ENCODE measurements around the gene COBL. TPM values are rescaled to one million over a fixed set of nuclear protein-coding genes. Genes with fewer than 3 reads are reported as not detected.

Gene COBL
- total and polyA plus RNA-seq, 2 of the 4 experiments (the other 2 are of a cell fraction): under 0.01 TPM; not detected in 1

DNA sequence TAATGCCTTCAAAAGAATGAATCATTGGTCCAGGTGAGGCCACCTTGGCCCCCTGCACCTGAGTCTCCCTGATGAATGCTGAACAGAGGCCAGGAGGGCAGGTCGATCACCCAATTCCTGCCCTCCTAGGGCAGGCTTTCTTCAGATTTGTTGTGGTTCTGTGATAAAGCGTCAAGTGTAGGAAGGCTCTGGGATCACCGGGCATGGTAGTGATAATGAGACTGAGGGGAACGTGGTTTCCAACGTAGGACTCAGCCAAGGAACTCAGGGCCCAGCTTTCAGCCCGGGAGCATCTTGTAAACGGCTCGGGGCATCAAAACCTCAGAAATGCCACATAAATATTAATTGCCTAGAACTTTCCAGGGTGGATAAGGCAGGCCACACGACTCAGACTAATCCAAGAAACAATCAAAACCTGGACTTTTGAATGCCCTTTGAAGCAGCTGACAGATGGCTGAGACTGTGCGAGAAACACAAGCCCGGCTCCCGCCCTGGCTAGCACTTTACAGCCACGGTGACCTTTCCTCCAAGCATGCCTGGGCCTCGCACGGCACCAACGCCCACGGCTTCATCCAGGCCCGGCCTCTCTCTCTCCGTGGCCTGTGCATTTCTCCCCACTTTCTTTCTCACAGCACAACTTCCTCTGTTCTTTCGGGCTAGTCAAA is 294.6 kb downstream of the COBL start:
- H2AK9ac ChIP-seq (replicated peaks; ENCODE audit: low read depth, low read length, poor library complexity): no peak overlapping the region
- intact Hi-C loops (cut with micrococcal nuclease): no loop called here
- no peak overlapping the region for H3K56ac ChIP-seq (ENCODE audit: extremely low read depth, insufficient read depth, low read length)
- peak; percentile 31 for DNase-seq
- H4K91ac ChIP-seq (ENCODE audit: insufficient read depth, low read depth, low read length): peak overlapping the region; percentile 32
- no peak overlapping the region for H4K8ac ChIP-seq (ENCODE audit: low read depth in 2 of 2, low read length in 2 of 2)
- no peak overlapping the region for H3K4me2 ChIP-seq (ENCODE audit: low read depth, low read length)
- in situ Hi-C loops (cut with MboI; ENCODE audit: low sequenced_read_pairs): no loop called here
- H3K9ac ChIP-seq (ENCODE audit: low read depth, low read length): no peak overlapping the region
- H3K27me3 ChIP-seq (ENCODE audit: control insufficient read depth, insufficient read depth, low read length): peaks cover 2% of the 10 kb centered on the region; the same call in 1 of the 2 replicates
- no peak overlapping the region for H2BK5ac ChIP-seq (ENCODE audit: low read depth, low read length, poor library complexity, severe bottlenecking)
- peaks cover 6% of the 10 kb centered on the region; the same call in 1 of the 2 replicates for H3K4me1 ChIP-seq (ENCODE audit: control insufficient read depth, insufficient read depth, low read length)
- H2BK120ac ChIP-seq (ENCODE audit: low read depth, low read length): no peak overlapping the region; the same call in 1 of the 2 replicates
- no peak for ATAC-seq (ENCODE audit: low read depth)
- H3K23ac ChIP-seq (ENCODE audit: low read depth, low read length): no peak overlapping the region
- no peak overlapping the region for H4K5ac ChIP-seq (ENCODE audit: low read depth, low read length)
- H2BK15ac ChIP-seq (ENCODE audit: low read depth, low read length): no peak overlapping the region
- no TSS peak for BruUV-seq (replicated peaks)
- no peaks in the 10 kb centered on the region for H3K9me3 ChIP-seq (ENCODE audit: control insufficient read depth, insufficient read depth, low read length)
- H3K9me1 ChIP-seq (ENCODE audit: insufficient read depth, low read length): peaks cover 5% of the 10 kb centered on the region; the same call in 1 of the 2 replicates
- no peak overlapping the region for H2BK20ac ChIP-seq (ENCODE audit: low read depth, low read length)
- no peak overlapping the region for H3K4ac ChIP-seq (ENCODE audit: low read depth, low read length)
- ChIA-PET CTCF (interaction anchor here (0.7 kb wide), 1 partner anchor 320 kb away, joined by 3 read pairs; no protein-coding TSS in a partner anchor), POLR2A (ENCODE audit: unreplicated experiment) (no interaction called here)
- dilution Hi-C loops (cut with HindIII; ENCODE audit: low sequenced_read_pairs, unreplicated experiment): no loop called here
- no peaks in the 10 kb centered on the region for H3K36me3 ChIP-seq (ENCODE audit: control insufficient read depth, insufficient read depth, low read length)
- H3K27ac ChIP-seq (ENCODE audit: insufficient read depth, low read length): no peak overlapping the region
- H2AFZ ChIP-seq (replicated peaks; ENCODE audit: low read length, poor library complexity): peak overlapping the region; percentile 19
- H3K4me3 ChIP-seq (ENCODE audit: insufficient read depth, low read depth, low read length): no peak overlapping the region
- H3K79me1 ChIP-seq (ENCODE audit: low read depth in 1 of 2, low read length in 2 of 2): no peaks in the 10 kb centered on the region
- 81% methylated on average over 9 of the region's 20 CpGs; no CpG with 5 or more reads in 1 of the 2 experiments for WGBS, 2 experiments (ENCODE audit: extremely low coverage in 2 of 2, insufficient read length in 1 of 2)
- H3K14ac ChIP-seq (replicated peaks; ENCODE audit: low read depth, low read length): no peak overlapping the region
- H4K20me1 ChIP-seq (ENCODE audit: insufficient read depth, low read length): no peaks in the 10 kb centered on the region
- H2AK5ac ChIP-seq (ENCODE audit: low read depth, low read length): no peak overlapping the region
- no peak overlapping the region for H3K18ac ChIP-seq (ENCODE audit: low read depth, low read length)
- TF ChIP-seq SMC3 (IDR thresholded peaks at IDR 0.05; ENCODE audit: low read depth, low read length): no peak
- TF ChIP-seq RAD21 (IDR thresholded peaks at IDR 0.05; ENCODE audit: low read length): no peak
- no peak for TF ChIP-seq FOS (IDR thresholded peaks at IDR 0.05; ENCODE audit: low read depth, low read length)
- TF ChIP-seq CHD1 (IDR thresholded peaks at IDR 0.05; ENCODE audit: low read depth, low read length): no peak
- TF ChIP-seq, protein P1, sequence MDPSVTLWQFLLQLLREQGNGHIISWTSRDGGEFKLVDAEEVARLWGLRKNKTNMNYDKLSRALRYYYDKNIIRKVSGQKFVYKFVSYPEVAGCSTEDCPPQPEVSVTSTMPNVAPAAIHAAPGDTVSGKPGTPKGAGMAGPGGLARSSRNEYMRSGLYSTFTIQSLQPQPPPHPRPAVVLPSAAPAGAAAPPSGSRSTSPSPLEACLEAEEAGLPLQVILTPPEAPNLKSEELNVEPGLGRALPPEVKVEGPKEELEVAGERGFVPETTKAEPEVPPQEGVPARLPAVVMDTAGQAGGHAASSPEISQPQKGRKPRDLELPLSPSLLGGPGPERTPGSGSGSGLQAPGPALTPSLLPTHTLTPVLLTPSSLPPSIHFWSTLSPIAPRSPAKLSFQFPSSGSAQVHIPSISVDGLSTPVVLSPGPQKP (IDR thresholded peaks at IDR 0.05; ENCODE audit: borderline replicate concordance, low read depth, low read length): no peak
- TF ChIP-seq BHLHE40 (IDR thresholded peaks at IDR 0.05; ENCODE audit: low read depth, low read length): no peak
- TF ChIP-seq, protein P2, sequence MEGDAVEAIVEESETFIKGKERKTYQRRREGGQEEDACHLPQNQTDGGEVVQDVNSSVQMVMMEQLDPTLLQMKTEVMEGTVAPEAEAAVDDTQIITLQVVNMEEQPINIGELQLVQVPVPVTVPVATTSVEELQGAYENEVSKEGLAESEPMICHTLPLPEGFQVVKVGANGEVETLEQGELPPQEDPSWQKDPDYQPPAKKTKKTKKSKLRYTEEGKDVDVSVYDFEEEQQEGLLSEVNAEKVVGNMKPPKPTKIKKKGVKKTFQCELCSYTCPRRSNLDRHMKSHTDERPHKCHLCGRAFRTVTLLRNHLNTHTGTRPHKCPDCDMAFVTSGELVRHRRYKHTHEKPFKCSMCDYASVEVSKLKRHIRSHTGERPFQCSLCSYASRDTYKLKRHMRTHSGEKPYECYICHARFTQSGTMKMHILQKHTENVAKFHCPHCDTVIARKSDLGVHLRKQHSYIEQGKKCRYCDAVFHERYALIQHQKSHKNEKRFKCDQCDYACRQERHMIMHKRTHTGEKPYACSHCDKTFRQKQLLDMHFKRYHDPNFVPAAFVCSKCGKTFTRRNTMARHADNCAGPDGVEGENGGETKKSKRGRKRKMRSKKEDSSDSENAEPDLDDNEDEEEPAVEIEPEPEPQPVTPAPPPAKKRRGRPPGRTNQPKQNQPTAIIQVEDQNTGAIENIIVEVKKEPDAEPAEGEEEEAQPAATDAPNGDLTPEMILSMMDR (conservative IDR thresholded peaks at IDR 0.05; ENCODE audit: low read depth, low read length): no peak
- no peak for TF ChIP-seq CEBPB (IDR thresholded peaks at IDR 0.05; ENCODE audit: low read depth, low read length)
- TF ChIP-seq RCOR1 (IDR thresholded peaks at IDR 0.05; ENCODE audit: insufficient replicate concordance, low read length): no peak
- no peak for TF ChIP-seq MAZ (IDR thresholded peaks at IDR 0.05; ENCODE audit: borderline replicate concordance, low read depth, low read length)
- TF ChIP-seq, protein P3, sequence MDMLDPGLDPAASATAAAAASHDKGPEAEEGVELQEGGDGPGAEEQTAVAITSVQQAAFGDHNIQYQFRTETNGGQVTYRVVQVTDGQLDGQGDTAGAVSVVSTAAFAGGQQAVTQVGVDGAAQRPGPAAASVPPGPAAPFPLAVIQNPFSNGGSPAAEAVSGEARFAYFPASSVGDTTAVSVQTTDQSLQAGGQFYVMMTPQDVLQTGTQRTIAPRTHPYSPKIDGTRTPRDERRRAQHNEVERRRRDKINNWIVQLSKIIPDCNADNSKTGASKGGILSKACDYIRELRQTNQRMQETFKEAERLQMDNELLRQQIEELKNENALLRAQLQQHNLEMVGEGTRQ (IDR thresholded peaks at IDR 0.05; ENCODE audit: low read depth, low read length): no peak
- no peak for TF ChIP-seq MAFK (IDR thresholded peaks at IDR 0.05; ENCODE audit: low read depth, low read length)
- no peak for TF ChIP-seq RFX5 (IDR thresholded peaks at IDR 0.05; ENCODE audit: low read depth, low read length)
- TF ChIP-seq POLR2A (IDR thresholded peaks at IDR 0.05; ENCODE audit: low read depth, low read length): no peak
- no peak for TF ChIP-seq NFE2L2 (IDR thresholded peaks at IDR 0.05; ENCODE audit: low read depth, low read length)
- TF ChIP-seq MXI1 (IDR thresholded peaks at IDR 0.05; ENCODE audit: borderline replicate concordance, low read depth, low read length): no peak

Data from IMR-90 (cell line).